Upper lobe of left lung (tissue), 4 donors: ENCODE measurements around the gene SPATS2.

Experiments used
- POLR2A ChIP-seq, 4 donors: fragments of 450-650 bp; IDR thresholded peaks; one replicate each; pipeline ENCODE4 v1.5.1; 2016 to 2017; ENCODE audit warnings: antibody characterized with exemption in 4 of 4, mild to moderate bottlenecking in 2 of 4
- POLR2AphosphoS5 ChIP-seq, 2 donors: sonication (generic); formaldehyde crosslinking; IDR thresholded peaks; one replicate each; pipeline ENCODE4 v1.5.1; 2017; ENCODE audit warnings: antibody characterized with exemption in 2 of 2
- TF ChIP-seq, protein P1 (sequence below), 6 experiments: fragments of 450-650 bp in 4 of 6; fragments of 200-600 bp in 2 of 6; sonication (generic) in 2 of 6; IDR thresholded peaks; one replicate each; pipeline ENCODE4 v1.5.1; 2016 to 2019; ENCODE audit warnings: antibody characterized with exemption in 6 of 6

DNA sequence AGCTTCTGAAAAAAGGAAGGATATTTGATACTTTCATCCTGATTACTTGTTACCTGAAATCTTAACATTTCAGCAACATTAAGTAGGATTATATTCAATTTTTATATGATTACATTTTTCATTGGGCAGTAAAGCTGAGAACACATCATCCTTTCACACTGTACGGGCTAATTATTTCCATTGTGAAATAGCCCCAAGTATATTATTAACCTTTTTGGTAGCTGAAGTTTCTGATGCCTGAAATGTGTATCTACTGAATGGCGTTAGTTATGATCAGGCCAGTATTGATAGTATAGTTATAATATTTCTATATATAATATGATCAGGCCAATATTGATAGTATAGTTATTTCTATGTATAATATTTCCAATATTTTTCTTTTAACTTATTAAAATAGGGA is 10.1 kb downstream of the SPATS2 start:
- TF ChIP-seq POLR2A (IDR thresholded peaks at IDR 0.05), result no peak
- TF ChIP-seq POLR2AphosphoS5 (IDR thresholded peaks at IDR 0.05), result no peak
- TF ChIP-seq, protein P1, sequence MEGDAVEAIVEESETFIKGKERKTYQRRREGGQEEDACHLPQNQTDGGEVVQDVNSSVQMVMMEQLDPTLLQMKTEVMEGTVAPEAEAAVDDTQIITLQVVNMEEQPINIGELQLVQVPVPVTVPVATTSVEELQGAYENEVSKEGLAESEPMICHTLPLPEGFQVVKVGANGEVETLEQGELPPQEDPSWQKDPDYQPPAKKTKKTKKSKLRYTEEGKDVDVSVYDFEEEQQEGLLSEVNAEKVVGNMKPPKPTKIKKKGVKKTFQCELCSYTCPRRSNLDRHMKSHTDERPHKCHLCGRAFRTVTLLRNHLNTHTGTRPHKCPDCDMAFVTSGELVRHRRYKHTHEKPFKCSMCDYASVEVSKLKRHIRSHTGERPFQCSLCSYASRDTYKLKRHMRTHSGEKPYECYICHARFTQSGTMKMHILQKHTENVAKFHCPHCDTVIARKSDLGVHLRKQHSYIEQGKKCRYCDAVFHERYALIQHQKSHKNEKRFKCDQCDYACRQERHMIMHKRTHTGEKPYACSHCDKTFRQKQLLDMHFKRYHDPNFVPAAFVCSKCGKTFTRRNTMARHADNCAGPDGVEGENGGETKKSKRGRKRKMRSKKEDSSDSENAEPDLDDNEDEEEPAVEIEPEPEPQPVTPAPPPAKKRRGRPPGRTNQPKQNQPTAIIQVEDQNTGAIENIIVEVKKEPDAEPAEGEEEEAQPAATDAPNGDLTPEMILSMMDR (IDR thresholded peaks at IDR 0.05), result no peak
